Natural killer cell (primary cell): Measurements from ENCODE around the gene PTPRU. TPM values are rescaled to one million over a fixed set of nuclear protein-coding genes. Genes with fewer than 3 reads are reported as not detected.

Source experiments
- ATAC-seq, 3 donors: fragments of 150-1000 bp in 2 of 3; fragments of 200-7000 bp in 1 of 3; cut with Tn5 transposase; 1 replicate in 1 of 3; 2 replicates in 2 of 3; pipeline ENCODE4 v1.10.0; 2021; ENCODE audit warnings: mild to moderate bottlenecking in 2 of 3, moderate library complexity in 2 of 3
- DNase-seq, 2 donors: peaks; one replicate each; pipeline versions ENCODE4 v3.0.0 to v3.0.0-alpha.2; 2013 to 2021; ENCODE audit warnings: mixed read lengths in 1 of 2
- H3K27ac ChIP-seq: one replicate; pipeline ENCODE4 v1.5.1; 2013; ENCODE audit warnings: mild to moderate bottlenecking, low read length
- H3K27me3 ChIP-seq: one replicate; pipeline ENCODE4 v1.6.1; 2013; ENCODE audit warnings: low read length; ENCODE audit not compliant: control insufficient read depth, insufficient read depth
- H3K36me3 ChIP-seq: one replicate; pipeline ENCODE4 v1.6.1; 2013; ENCODE audit warnings: low read length; ENCODE audit not compliant: control insufficient read depth, insufficient read depth
- H3K4me1 ChIP-seq: one replicate; pipeline ENCODE4 v1.6.1; 2013; ENCODE audit warnings: low read length; ENCODE audit not compliant: control insufficient read depth, insufficient read depth
- H3K4me3 ChIP-seq: one replicate; pipeline ENCODE4 v1.5.1; 2013; ENCODE audit warnings: low read length
- H3K9me3 ChIP-seq: one replicate; pipeline ENCODE4 v1.6.1; 2013; ENCODE audit warnings: low read length; ENCODE audit not compliant: control insufficient read depth, insufficient read depth
- H3K27ac Mint-ChIP-seq, 2 donors: one replicate each; pipeline ENCODE4 v1.8.0; 2022; ENCODE audit warnings: mild to moderate bottlenecking in 2 of 2, mixed read lengths in 2 of 2, moderate library complexity in 1 of 2
- H3K27me3 Mint-ChIP-seq, 2 donors: one replicate each; pipeline ENCODE4 v1.8.0; 2022; ENCODE audit warnings: low read depth in 2 of 2, mixed read lengths in 2 of 2
- H3K36me3 Mint-ChIP-seq: one replicate; pipeline ENCODE4 v1.8.0; 2022; ENCODE audit warnings: mixed read lengths
- H3K4me1 Mint-ChIP-seq, 2 donors: one replicate each; pipeline ENCODE4 v1.8.0; 2022; ENCODE audit warnings: mixed read lengths in 2 of 2
- H3K4me3 Mint-ChIP-seq: one replicate; pipeline ENCODE4 v1.8.0; 2022; ENCODE audit warnings: mild to moderate bottlenecking, moderate library complexity, mixed read lengths
- H3K9me3 Mint-ChIP-seq, 2 donors: one replicate each; pipeline ENCODE4 v1.8.0; 2022; ENCODE audit warnings: mixed read lengths in 2 of 2
- WGBS: methylation state at CpG from one replicate; pipeline ENCODE4 v1.1.7; 2013; ENCODE audit warnings: missing lambda C conversion rate; ENCODE audit not compliant: insufficient coverage; 5-methylcytosine and 5-hydroxymethylcytosine counted together
- intact Hi-C: fragments of 100-400 bp; cut with micrococcal nuclease; formaldehyde crosslinking; loops from one replicate; pipeline ENCODE4 v1.14.2; 2022
- total RNA-seq, 4 donors: library from RNA; stranded (reverse); fragments of 120-200 nt in 1 of 4; gene quantifications; one replicate each; pipeline versions ENCODE4 v1.2.3 to v1.2.4, GENCODE V29; 2013 to 2022
- TF ChIP-seq, protein P1 (sequence below): fragments of 200-600 bp; IDR thresholded peaks from one replicate; pipeline ENCODE4 v1.8.0; 2022; ENCODE audit warnings: antibody characterized with exemption

Gene PTPRU
- total RNA-seq, 3 donors from 2014 or later (not counting 1 experiment from before 2014, with no cell fraction given) = 0.54 to 1.6 (median 0.79) TPM

DNA sequence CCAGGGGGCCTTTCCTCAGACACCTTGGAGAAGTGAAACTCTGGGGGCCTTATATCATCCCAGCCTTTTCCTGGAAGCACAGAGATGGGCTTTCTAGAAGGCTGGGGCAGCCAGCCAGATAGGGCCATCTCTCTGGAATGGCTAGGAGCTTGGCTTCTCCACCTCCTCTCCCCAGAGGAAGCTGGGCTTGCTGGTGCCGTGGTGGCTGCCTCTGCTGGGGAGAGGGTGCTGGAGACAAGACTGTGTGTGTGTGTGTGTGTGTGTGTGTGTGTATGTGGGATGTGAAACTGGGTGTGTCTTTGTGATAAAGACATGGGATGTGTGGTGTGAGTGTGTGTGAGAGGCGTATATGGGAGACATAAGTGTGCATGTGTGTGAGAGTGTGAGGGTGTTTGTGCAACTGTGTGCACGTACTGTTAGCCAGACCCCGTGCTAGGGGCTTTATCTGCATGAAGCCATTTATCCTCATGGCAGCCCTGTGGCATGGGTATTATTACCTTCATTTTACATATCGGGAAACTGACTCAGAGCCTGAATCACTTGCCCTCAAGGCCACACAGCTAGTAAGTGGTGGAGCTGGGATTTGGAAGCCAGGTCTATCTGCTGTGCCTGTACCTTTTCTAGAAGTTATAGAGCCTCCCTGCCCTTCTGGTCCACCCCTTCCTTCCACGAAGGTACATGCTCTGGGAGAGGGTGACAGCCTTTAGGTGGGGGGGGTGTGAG is 44.2 kb downstream of the PTPRU start:
- H3K27me3 ChIP-seq = no peaks in the 10 kb centered on the region
- 82% methylated on average over 5 of the region's 6 CpGs for WGBS
- intact Hi-C loops = no loop called here
- H3K4me1 ChIP-seq = peaks cover 6% of the 10 kb centered on the region
- TF ChIP-seq, protein P1, sequence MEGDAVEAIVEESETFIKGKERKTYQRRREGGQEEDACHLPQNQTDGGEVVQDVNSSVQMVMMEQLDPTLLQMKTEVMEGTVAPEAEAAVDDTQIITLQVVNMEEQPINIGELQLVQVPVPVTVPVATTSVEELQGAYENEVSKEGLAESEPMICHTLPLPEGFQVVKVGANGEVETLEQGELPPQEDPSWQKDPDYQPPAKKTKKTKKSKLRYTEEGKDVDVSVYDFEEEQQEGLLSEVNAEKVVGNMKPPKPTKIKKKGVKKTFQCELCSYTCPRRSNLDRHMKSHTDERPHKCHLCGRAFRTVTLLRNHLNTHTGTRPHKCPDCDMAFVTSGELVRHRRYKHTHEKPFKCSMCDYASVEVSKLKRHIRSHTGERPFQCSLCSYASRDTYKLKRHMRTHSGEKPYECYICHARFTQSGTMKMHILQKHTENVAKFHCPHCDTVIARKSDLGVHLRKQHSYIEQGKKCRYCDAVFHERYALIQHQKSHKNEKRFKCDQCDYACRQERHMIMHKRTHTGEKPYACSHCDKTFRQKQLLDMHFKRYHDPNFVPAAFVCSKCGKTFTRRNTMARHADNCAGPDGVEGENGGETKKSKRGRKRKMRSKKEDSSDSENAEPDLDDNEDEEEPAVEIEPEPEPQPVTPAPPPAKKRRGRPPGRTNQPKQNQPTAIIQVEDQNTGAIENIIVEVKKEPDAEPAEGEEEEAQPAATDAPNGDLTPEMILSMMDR = no peak
- Mint-ChIP-seq H3K4me1 (peaks cover 6 to 10% of the 10 kb centered on the region in 2 donors), H3K9me3 (no peaks in the 10 kb centered on the region), H3K27me3 (peaks cover 3 to 7% of the 10 kb centered on the region in 2 donors), H3K36me3 (no peaks in the 10 kb centered on the region), H3K27ac (no peak overlapping the region), H3K4me3 (no peak overlapping the region)
- H3K36me3 ChIP-seq = no peaks in the 10 kb centered on the region
- H3K9me3 ChIP-seq = no peaks in the 10 kb centered on the region
- no peak overlapping the region for H3K4me3 ChIP-seq
- no peak overlapping the region for H3K27ac ChIP-seq
- ATAC-seq = no peak
- DNase-seq = no peak

DNA sequence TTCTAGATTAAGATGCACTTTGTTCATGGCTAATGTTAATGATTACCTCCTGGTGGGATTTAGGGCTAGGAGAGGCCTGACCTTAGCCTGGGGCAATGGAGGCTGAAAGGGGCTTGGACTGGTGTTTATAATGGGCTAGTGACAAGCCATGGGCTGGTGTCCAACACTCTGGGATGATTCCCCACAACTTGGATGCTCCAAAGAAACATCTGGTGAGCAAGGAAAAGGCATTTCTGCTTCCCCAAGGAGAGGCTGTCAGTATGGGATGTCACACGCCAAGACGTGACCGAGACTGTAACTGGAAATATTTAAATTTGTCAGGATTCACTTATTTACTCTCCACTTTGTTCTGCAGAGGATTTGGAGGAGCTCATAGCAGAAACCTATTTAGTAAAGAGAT is 45.2 kb downstream of the PTPRU start:
- Mint-ChIP-seq H3K36me3 (no peaks in the 10 kb centered on the region), H3K27me3 (peaks cover 3 to 7% of the 10 kb centered on the region in 2 donors), H3K9me3 (no peaks in the 10 kb centered on the region), H3K27ac (no peak overlapping the region), H3K4me1 (peaks cover 6 to 10% of the 10 kb centered on the region in 2 donors), H3K4me3 (no peak overlapping the region)
- H3K9me3 ChIP-seq = no peaks in the 10 kb centered on the region
- DNase-seq (no peak), ATAC-seq (no peak)
- peaks cover 6% of the 10 kb centered on the region for H3K4me1 ChIP-seq
- WGBS = 89% methylated on average over 3 of the region's 3 CpGs
- no peaks in the 10 kb centered on the region for H3K27me3 ChIP-seq
- TF ChIP-seq, protein P1 = no peak
- no peaks in the 10 kb centered on the region for H3K36me3 ChIP-seq
- intact Hi-C loops = no loop called here
- no peak overlapping the region for H3K4me3 ChIP-seq
- H3K27ac ChIP-seq = no peak overlapping the region

DNA sequence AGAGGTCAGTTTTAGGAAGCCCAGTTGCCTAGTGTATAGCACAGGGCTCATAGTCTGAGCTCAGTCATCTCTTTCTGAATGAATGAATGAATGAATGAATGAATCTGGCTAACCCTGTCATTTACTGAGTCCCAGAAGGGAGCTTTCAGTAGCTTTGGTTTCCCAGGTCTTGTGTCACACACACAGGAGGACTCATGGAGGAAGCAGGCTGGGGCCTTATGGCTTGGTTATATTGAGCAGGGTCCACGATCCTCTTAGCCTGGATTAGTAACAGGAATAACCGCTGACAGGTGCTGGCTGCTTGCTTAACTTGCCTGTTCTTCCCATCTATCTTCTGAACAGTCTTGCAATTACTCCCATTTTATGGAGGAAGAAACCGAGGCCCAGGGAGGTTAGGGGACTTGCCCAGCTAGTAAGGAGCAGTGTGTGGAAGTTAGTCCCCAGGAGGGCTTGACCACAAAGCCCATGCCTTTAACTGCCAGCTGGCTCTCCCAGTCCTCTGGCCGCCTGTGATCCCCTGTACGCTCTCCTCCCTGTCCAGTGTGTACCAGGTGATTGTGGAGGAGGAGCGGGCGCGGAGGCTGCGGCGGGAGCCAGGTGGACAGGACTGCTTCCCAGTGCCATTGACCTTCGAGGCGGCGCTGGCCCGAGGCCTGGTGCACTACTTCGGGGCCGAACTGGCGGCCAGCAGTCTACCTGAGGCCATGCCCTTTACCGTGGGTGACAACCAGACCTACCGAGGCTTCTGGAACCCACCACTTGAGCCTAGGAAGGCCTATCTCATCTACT is 46.0 kb downstream of the PTPRU start:
- Mint-ChIP-seq H3K9me3 (no peaks in the 10 kb centered on the region), H3K27me3 (peaks cover 3 to 7% of the 10 kb centered on the region in 2 donors), H3K36me3 (no peaks in the 10 kb centered on the region), H3K4me1 (peaks cover 6 to 10% of the 10 kb centered on the region in 2 donors), H3K4me3 (no peak overlapping the region), H3K27ac (no peak overlapping the region)
- Histone ChIP-seq H3K27ac (no peak overlapping the region), H3K9me3 (no peaks in the 10 kb centered on the region), H3K36me3 (no peaks in the 10 kb centered on the region), H3K27me3 (no peaks in the 10 kb centered on the region), H3K4me3 (no peak overlapping the region), H3K4me1 (peaks cover 6% of the 10 kb centered on the region)
- DNase-seq (no peak), ATAC-seq (no peak)
- TF ChIP-seq, protein P1 = no peak
- intact Hi-C loops = no loop called here
- 93% methylated on average over 19 of the region's 19 CpGs for WGBS
